ENCODE measurements around the gene CLMN. TPM values are rescaled to one million over a fixed set of nuclear protein-coding genes. Genes with fewer than 3 reads are reported as not detected.

The CLMN gene
- total and polyA plus RNA-seq, 9 of the 15 experiments (the other 6 are each of a cell fraction or from before 2014, with no cell fraction given): 0.01 to 0.18 (median 0.07) TPM; not detected in 4

DNA sequence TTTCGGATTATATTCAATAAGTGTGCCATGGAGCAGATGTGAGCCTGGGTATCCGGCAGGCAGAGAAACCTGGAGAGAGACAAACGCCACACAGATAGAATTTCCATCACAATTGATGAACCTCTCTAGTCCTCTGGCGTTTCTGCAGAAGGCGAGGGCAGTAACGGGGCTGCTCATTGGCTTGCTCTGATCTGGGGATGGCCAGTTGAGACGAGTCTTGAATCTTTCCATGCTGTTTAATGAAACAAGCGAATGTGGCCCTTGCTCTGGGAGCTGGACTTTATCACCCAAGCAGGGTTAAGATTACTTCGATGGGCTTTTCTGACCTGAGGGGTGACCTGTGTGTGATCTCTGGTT, 42.4 kb upstream of the CLMN start (continued):
- TF ChIP-seq, protein P1, sequence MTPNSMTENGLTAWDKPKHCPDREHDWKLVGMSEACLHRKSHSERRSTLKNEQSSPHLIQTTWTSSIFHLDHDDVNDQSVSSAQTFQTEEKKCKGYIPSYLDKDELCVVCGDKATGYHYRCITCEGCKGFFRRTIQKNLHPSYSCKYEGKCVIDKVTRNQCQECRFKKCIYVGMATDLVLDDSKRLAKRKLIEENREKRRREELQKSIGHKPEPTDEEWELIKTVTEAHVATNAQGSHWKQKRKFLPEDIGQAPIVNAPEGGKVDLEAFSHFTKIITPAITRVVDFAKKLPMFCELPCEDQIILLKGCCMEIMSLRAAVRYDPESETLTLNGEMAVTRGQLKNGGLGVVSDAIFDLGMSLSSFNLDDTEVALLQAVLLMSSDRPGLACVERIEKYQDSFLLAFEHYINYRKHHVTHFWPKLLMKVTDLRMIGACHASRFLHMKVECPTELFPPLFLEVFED (CRISPR knock-in tag; conservative IDR thresholded peaks at IDR 0.05): no peak
- TF ChIP-seq C11orf30 (IDR thresholded peaks at IDR 0.05; ENCODE audit: low read depth) (no peak), ESRRA (IDR thresholded peaks at IDR 0.05; ENCODE audit: borderline replicate concordance, low read depth) (no peak), TRIM24 (IDR thresholded peaks at IDR 0.05) (no peak)
- TF ChIP-seq, protein P2, sequence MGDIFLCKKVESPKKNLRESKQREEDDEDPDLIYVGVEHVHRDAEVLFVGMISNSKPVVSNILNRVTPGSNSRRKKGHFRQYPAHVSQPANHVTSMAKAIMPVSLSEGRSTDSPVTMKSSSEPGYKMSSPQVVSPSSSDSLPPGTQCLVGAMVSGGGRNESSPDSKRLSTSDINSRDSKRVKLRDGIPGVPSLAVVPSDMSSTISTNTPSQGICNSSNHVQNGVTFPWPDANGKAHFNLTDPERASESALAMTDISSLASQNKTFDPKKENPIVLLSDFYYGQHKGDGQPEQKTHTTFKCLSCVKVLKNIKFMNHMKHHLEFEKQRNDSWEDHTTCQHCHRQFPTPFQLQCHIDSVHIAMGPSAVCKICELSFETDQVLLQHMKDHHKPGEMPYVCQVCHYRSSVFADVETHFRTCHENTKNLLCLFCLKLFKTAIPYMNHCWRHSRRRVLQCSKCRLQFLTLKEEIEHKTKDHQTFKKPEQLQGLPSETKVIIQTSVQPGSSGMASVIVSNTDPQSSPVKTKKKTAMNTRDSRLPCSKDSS (IDR thresholded peaks at IDR 0.05; ENCODE audit: low read depth, partially characterized antibody): no peak

DNA sequence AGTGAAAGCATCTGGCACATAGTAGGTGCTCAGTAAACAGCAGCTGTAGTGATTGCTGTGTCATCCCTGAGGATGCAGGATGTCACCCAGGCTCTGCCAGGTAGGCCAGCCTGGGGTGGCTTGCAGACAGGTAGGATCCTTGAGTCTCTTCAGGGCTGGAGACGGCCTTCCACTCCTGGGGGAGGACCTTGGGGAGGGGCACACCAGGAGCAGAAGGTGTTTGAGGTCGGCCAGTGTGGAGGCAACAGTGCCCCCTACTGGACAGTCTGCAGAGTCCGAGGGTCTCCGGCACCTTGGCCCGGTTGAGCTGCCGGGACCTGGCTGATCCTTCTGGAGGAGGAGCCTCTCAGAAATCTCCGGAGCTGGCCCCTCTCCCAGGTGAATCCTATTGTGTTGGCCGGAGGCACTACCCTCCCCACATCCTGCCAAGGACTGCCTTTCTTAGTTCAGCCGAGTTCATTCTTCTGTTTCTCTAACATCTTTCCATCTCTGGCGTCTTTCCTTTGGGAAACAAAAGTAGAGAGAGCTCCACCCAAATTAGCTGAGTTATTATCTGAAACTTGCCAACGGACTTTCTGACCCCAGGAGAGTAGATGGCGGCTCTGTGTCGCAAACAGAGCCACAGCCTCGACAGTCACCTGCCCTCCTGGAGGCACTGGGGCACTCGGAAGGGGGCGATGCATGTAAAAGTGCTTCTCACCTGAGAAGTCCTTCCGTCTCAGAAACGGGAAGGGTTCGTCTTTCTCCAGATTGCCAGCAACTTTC, 41.8 kb upstream of the CLMN start:
- H3K4me2 ChIP-seq (ENCODE audit: insufficient read depth, low read length): no peak overlapping the region
- no peaks in the 10 kb centered on the region for H3K4me1 ChIP-seq (replicated peaks in 1 of 2; ENCODE audit: control insufficient read depth in 2 of 2, insufficient read depth in 2 of 2, low read length in 2 of 2)

More for the DNA sequence above, 41.8 kb upstream of the CLMN start:
- TF ChIP-seq RAD21 (CRISPR knock-in tag; conservative IDR thresholded peaks at IDR 0.05 in 1 of 2, IDR thresholded peaks at IDR 0.05 in 1 of 2) (peak in 1 of 2 experiments; percentile 43; a peak in 2 of 4 replicates), ZKSCAN1 (IDR thresholded peaks at IDR 0.05; ENCODE audit: low read depth, low read length) (peak; percentile 77), RCOR1 (IDR thresholded peaks at IDR 0.05; ENCODE audit: borderline replicate concordance in 1 of 2, low read depth in 2 of 2, low read length in 2 of 2) (0 out of 4 replicates have a peak, but pooled peaks of 1 of the 2 experiments have one; percentile 4), NFE2 (IDR thresholded peaks at IDR 0.05; ENCODE audit: low read depth) (0 out of 2 replicates have a peak, but pooled peaks have one; percentile 16), SRSF3 (IDR thresholded peaks at IDR 0.05; ENCODE audit: insufficient read depth, low read length) (no peak)
- TF ChIP-seq, protein P3, sequence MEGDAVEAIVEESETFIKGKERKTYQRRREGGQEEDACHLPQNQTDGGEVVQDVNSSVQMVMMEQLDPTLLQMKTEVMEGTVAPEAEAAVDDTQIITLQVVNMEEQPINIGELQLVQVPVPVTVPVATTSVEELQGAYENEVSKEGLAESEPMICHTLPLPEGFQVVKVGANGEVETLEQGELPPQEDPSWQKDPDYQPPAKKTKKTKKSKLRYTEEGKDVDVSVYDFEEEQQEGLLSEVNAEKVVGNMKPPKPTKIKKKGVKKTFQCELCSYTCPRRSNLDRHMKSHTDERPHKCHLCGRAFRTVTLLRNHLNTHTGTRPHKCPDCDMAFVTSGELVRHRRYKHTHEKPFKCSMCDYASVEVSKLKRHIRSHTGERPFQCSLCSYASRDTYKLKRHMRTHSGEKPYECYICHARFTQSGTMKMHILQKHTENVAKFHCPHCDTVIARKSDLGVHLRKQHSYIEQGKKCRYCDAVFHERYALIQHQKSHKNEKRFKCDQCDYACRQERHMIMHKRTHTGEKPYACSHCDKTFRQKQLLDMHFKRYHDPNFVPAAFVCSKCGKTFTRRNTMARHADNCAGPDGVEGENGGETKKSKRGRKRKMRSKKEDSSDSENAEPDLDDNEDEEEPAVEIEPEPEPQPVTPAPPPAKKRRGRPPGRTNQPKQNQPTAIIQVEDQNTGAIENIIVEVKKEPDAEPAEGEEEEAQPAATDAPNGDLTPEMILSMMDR (IDR thresholded peaks at IDR 0.05 in 2 of 3, conservative IDR thresholded peaks at IDR 0.05 in 1 of 3; ENCODE audit: insufficient read depth in 2 of 3, low read depth in 1 of 3, low read length in 3 of 3): peak; percentile 51 to 59 (median 52); a peak in 5 of 6 replicates
- BruUV-seq (replicated peaks): no TSS peak
- in situ Hi-C loops (cut with MboI): no loop called here
- H3K27me3 ChIP-seq (ENCODE audit: control insufficient read depth in 2 of 2, insufficient read depth in 2 of 2, low read length in 2 of 2): peaks cover 0 to 11% of the 10 kb centered on the region in 2 experiments; a peak in 2 of 5 replicates
- DNase-seq (ENCODE audit: extremely low read depth in 1 of 4, low spot score in 3 of 4) (peak; percentile 47 to 71 (median 62)), FAIRE-seq (no peak), ATAC-seq (peak; percentile 96)
- no peak overlapping the region for H3K27ac ChIP-seq (ENCODE audit: extremely low read depth, low read depth, low read length)
- 1% methylated on average over 12 of the region's 19 CpGs for WGBS (ENCODE audit: insufficient coverage, low coverage, missing lambda C conversion rate)
- ChIA-PET POLR2A (interaction anchor here (0.6 kb wide), 1 partner anchor 1393 kb away, joined by 3 read pairs; no protein-coding TSS in a partner anchor), CTCF (ENCODE audit: low intra/inter-chr PET ratio) (no interaction called here)
- no peak overlapping the region for H3K4me3 ChIP-seq
- no peaks in the 10 kb centered on the region for H3K79me2 ChIP-seq (ENCODE audit: control insufficient read depth, insufficient read depth, low read length)
- intact Hi-C loops (cut with micrococcal nuclease): no loop called here
- no peak overlapping the region for H3K9ac ChIP-seq (ENCODE audit: insufficient read depth in 1 of 2, low read depth in 2 of 2, low read length in 2 of 2)
- no peak overlapping the region for H2AFZ ChIP-seq (ENCODE audit: low read depth, low read length)
- 0 out of 2 replicates have a peak, but pooled peaks cover 3% of the 10 kb centered on the region for H4K20me1 ChIP-seq (replicated peaks; ENCODE audit: control insufficient read depth, insufficient read depth, low read length)
- H3K36me3 ChIP-seq (ENCODE audit: control insufficient read depth, insufficient read depth, low read length): no peaks in the 10 kb centered on the region
- no peaks in the 10 kb centered on the region for H3K9me3 ChIP-seq (replicated peaks; ENCODE audit: control insufficient read depth, insufficient read depth, low read depth, low read length)
- H3K9me1 ChIP-seq (ENCODE audit: control insufficient read depth, insufficient read depth, low read length): no peaks in the 10 kb centered on the region

Measured in K562 (cell line).